Uterus (tissue), 4 donors: ENCODE data around the gene DBF4B. TPM values are rescaled to one million over a fixed set of nuclear protein-coding genes. Genes with fewer than 3 reads are reported as not detected.
A peak's percentile ranks its signal among the peaks of the same experiment; 100 is the strongest.

ENCODE experiments used
- DNase-seq, 2 donors: peaks; one replicate each; pipeline ENCODE4 v3.0.0-alpha.2; 2019 to 2020
- H3K27ac ChIP-seq, 2 donors: fragments of 200-600 bp; sonication (generic); 1 replicate in 1 of 2; 2 replicates in 1 of 2; pipeline ENCODE4 v1.5.1; 2016 to 2018
- H3K27me3 ChIP-seq, 2 donors: fragments of 200-600 bp; sonication (generic); one replicate each; pipeline ENCODE4 v1.5.1; 2018 to 2019; ENCODE audit warnings: control low read depth in 1 of 2
- H3K36me3 ChIP-seq, 2 donors: fragments of 200-600 bp; sonication (generic); one replicate each; pipeline ENCODE4 v1.5.1; 2019; ENCODE audit warnings: control low read depth in 1 of 2
- H3K4me1 ChIP-seq, 2 donors: fragments of 200-600 bp; sonication (generic); one replicate each; pipeline ENCODE4 v1.5.1; 2018 to 2019; ENCODE audit warnings: control low read depth in 1 of 2
- H3K4me3 ChIP-seq, 2 donors: fragments of 200-600 bp; sonication (generic); 1 replicate in 1 of 2; 2 replicates in 1 of 2; pipeline ENCODE4 v1.5.1; 2018 to 2019; ENCODE audit warnings: mild to moderate bottlenecking in 1 of 2
- H3K9me3 ChIP-seq, 2 donors: fragments of 200-600 bp; sonication (generic); one replicate each; pipeline ENCODE4 v1.5.1; 2019; ENCODE audit warnings: control low read depth in 1 of 2
- POLR2A ChIP-seq, 2 donors: fragments of 450-650 bp; IDR thresholded peaks; one replicate each; pipeline ENCODE4 v1.6.1; 2016; ENCODE audit warnings: antibody characterized with exemption in 2 of 2, mild to moderate bottlenecking in 1 of 2, moderate library complexity in 1 of 2
- intact Hi-C: fragments of 100-400 bp; cut with DNase I; formaldehyde crosslinking; loops from one replicate; pipeline ENCODE4 v1.15.1; 2023; ENCODE audit warnings: low total_unique reads
- total RNA-seq, 4 donors: library from RNA; depleted of rRNA in 3 of 4; stranded (reverse); fragments of >200 nt in 3 of 4; gene quantifications; one replicate each; pipeline versions ENCODE4 v1.1.0 to v1.2.4, GENCODE V29; 2014 to 2023
- TF ChIP-seq, protein P1 (sequence below), 4 experiments: fragments of 200-600 bp in 2 of 4; fragments of 450-650 bp in 2 of 4; sonication (generic) in 2 of 4; IDR thresholded peaks; one replicate each; pipeline ENCODE4 v1.5.1; 2016 to 2019; ENCODE audit warnings: antibody characterized with exemption in 4 of 4, mild to moderate bottlenecking in 2 of 4, moderate library complexity in 1 of 4
- donor health status: DM: yes; HTN: yes; CAD: no.

Gene DBF4B
- total RNA-seq, 4 donors from 2014 or later, result 2.3 to 10.5 (median 9.3) TPM; not detected in 1

DNA sequence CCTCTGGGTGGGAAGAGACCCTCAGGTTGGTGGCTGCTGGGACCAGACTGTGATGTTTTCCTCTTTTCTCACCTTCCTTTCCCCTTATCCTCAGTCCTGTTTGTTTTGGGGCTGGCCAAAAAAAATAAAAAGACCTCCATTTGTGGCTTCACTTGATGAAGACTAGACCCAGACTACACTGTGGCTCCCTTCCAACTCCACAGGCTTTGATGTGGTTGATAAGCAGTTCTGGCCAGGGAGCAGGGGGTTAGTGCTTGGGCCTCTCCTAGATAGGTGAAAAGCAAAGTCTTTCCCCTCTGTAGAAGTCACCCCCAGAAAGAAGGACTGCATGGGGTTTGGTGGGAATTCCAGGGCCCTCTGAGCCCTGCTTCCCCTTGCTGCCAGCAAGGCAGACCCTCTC, 39.1 kb downstream of the DBF4B start:
- no peaks in the 10 kb centered on the region for H3K27me3 ChIP-seq
- no peaks in the 10 kb centered on the region for H3K36me3 ChIP-seq
- H3K27ac ChIP-seq, result no peak overlapping the region
- TF ChIP-seq, protein P1, sequence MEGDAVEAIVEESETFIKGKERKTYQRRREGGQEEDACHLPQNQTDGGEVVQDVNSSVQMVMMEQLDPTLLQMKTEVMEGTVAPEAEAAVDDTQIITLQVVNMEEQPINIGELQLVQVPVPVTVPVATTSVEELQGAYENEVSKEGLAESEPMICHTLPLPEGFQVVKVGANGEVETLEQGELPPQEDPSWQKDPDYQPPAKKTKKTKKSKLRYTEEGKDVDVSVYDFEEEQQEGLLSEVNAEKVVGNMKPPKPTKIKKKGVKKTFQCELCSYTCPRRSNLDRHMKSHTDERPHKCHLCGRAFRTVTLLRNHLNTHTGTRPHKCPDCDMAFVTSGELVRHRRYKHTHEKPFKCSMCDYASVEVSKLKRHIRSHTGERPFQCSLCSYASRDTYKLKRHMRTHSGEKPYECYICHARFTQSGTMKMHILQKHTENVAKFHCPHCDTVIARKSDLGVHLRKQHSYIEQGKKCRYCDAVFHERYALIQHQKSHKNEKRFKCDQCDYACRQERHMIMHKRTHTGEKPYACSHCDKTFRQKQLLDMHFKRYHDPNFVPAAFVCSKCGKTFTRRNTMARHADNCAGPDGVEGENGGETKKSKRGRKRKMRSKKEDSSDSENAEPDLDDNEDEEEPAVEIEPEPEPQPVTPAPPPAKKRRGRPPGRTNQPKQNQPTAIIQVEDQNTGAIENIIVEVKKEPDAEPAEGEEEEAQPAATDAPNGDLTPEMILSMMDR (IDR thresholded peaks at IDR 0.05), result no peak
- no peak for TF ChIP-seq POLR2A (IDR thresholded peaks at IDR 0.05)
- no peaks in the 10 kb centered on the region for H3K9me3 ChIP-seq
- DNase-seq, result no peak
- H3K4me3 ChIP-seq, result no peak overlapping the region
- intact Hi-C loops, result no loop called here
- no peaks in the 10 kb centered on the region for H3K4me1 ChIP-seq

DNA sequence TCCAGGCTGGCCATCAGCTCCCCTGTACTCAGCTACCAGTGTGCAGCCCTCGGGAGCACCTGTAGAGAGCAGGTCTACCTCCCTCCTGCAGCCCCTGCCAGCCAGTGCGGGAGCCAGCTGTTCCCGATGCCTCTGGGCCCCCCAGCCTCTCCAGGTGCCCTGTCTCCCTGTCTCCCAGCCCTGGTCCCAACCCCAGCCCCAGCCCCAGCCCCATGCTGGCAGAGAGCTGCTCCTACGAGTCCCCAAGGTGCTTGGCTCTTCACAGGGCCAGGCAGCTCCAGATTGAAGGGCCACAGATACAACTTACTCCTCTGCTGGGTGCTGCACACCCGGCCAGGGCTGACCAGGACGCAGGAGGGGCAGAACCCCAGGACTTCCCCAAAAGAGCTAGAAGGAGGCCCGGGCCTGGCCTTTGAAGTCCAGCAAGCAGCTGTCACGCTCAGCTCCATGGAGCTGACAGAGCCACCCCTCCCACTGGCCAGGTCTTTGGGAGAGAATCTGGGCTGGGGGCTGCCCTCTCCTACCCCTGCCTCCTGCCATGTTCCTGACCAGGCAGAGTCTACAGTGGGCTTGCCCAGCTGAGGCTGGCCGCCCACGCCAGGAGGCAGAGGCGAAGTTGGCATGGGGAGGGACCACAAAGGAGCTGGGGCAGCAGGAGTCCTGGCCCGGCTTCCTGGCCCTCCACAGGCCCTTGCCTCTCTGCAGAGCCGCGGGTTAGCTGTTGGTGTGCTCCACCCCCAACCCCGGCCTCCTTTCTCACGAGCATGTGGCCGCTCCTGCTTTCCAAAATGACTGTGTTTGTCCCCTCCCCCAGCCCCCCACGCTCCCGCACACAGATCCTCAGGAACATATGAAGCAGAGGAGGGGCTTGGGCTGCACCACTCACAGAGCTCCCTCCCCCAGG, 40.9 kb downstream of the DBF4B start:
- intact Hi-C loops, result no loop called here
- Histone ChIP-seq H3K4me1 (no peaks in the 10 kb centered on the region), H3K36me3 (no peaks in the 10 kb centered on the region), H3K9me3 (no peaks in the 10 kb centered on the region), H3K27ac (peak overlapping the region; percentile 53 to 57), H3K4me3 (peak overlapping the region in 1 of 2 donors; percentile 24), H3K27me3 (no peaks in the 10 kb centered on the region)
- no peak for TF ChIP-seq POLR2A (IDR thresholded peaks at IDR 0.05)
- TF ChIP-seq, protein P1 (IDR thresholded peaks at IDR 0.05), result no peak
- peak; percentile 48 to 56 for DNase-seq

DNA sequence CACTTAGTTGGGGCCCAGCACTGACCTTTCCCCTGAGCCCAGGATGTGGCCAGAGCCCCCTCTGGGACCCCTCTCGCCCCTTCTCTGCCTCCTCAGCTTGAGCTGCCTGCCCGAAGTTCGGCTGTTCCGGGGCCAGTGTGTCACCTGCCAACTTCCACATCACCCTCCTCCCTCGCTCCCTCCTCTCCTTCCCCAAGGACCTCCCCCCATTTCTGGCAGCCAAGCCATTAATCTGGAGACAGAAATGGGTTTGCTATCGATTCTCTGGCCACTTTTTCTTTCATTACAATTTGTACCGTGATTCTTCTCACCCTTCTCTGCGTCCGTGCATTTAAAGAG, 41.5 kb downstream of the DBF4B start:
- Histone ChIP-seq H3K9me3 (no peaks in the 10 kb centered on the region), H3K36me3 (no peaks in the 10 kb centered on the region), H3K27me3 (no peaks in the 10 kb centered on the region), H3K4me1 (no peaks in the 10 kb centered on the region), H3K27ac (peak overlapping the region; percentile 53 to 57), H3K4me3 (peak overlapping the region in 1 of 2 donors; percentile 24)
- DNase-seq, result peak in 1 of 2 donors; percentile 37
- intact Hi-C loops, result no loop called here
- no peak for TF ChIP-seq POLR2A (IDR thresholded peaks at IDR 0.05)
- TF ChIP-seq, protein P1 (IDR thresholded peaks at IDR 0.05), result no peak

DNA sequence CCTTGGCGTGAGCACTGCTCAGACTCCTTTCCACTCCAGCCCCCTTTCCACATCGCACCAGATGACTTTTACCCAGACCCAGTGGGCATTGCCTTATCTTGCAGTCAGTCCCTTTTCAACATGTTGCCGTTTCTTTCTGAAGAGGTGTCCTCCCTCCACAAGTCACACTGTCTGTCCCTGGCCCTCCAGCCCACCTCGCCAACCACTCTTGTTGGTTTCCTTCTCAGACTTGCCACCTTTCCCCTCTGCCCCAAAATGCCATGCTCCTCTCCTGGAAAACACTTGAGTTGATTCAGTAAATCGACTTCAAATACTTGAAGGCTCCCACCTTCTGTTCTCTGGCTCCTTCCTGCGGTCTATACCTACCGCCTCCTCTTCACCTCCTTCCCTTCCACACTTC, 42.9 kb downstream of the DBF4B start:
- no peaks in the 10 kb centered on the region for H3K4me1 ChIP-seq
- no peaks in the 10 kb centered on the region for H3K27me3 ChIP-seq
- DNase-seq, result no peak
- H3K9me3 ChIP-seq, result no peaks in the 10 kb centered on the region
- no peak overlapping the region for H3K27ac ChIP-seq
- no peak overlapping the region for H3K4me3 ChIP-seq
- TF ChIP-seq, protein P1 (IDR thresholded peaks at IDR 0.05), result no peak
- no peak for TF ChIP-seq POLR2A (IDR thresholded peaks at IDR 0.05)
- no peaks in the 10 kb centered on the region for H3K36me3 ChIP-seq
- intact Hi-C loops, result no loop called here

DNA sequence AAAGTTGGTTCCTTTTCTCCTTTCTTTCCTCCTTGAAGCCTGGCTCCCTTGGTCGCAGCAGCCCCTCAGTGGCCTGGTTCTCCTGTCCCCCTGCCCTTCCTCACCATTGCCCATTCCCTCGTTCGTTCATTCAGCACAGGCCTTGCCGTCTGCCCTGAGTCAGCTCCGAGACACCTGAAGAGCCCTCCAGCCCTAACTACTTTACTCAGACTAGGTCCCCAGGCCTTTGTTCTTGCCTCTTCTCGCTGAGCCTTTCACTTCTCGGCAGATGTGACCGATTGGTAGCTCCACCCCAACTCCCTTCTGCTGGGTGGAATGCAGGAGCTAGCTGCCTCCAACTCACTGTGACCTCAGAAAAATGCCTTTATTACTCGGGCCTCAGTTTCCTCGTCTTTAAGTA, 43.3 kb downstream of the DBF4B start:
- Histone ChIP-seq H3K9me3 (no peaks in the 10 kb centered on the region), H3K27ac (no peak overlapping the region), H3K4me1 (no peaks in the 10 kb centered on the region), H3K27me3 (no peaks in the 10 kb centered on the region), H3K36me3 (no peaks in the 10 kb centered on the region), H3K4me3 (no peak overlapping the region)
- no peak for DNase-seq
- no peak for TF ChIP-seq POLR2A (IDR thresholded peaks at IDR 0.05)
- TF ChIP-seq, protein P1 (IDR thresholded peaks at IDR 0.05), result no peak
- intact Hi-C loops, result no loop called here
